Uterus (tissue), 2 donors: ENCODE measurements around the gene NID2.

Source experiments
- POLR2A ChIP-seq, 2 donors: fragments of 450-650 bp; IDR thresholded peaks; one replicate each; pipeline ENCODE4 v1.6.1; 2016; ENCODE audit warnings: antibody characterized with exemption in 2 of 2, mild to moderate bottlenecking in 1 of 2, moderate library complexity in 1 of 2
- TF ChIP-seq, protein P1 (sequence below), 4 experiments: fragments of 200-600 bp in 2 of 4; fragments of 450-650 bp in 2 of 4; sonication (generic) in 2 of 4; IDR thresholded peaks; one replicate each; pipeline ENCODE4 v1.5.1; 2016 to 2019; ENCODE audit warnings: antibody characterized with exemption in 4 of 4, mild to moderate bottlenecking in 2 of 4, moderate library complexity in 1 of 4

DNA sequence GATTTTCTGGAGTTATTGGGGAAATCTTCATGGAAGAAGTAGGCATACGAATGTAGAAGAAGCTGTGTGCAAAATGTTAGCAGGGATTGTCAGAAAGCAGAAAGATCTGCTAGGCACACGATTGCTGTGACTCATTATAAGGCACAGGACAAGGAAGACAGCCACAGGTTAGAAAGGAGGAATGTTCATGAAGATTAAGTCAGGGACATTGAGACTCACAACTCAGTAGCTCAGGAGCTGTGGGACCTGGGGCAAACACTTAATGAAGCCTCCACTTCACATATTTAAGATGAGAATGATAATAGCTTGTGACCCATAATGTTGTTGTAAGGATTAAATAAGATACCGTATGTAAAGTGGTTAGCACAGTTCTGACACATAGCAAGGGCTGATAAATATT is 106.1 kb downstream of the NID2 start:
- TF ChIP-seq, protein P1, sequence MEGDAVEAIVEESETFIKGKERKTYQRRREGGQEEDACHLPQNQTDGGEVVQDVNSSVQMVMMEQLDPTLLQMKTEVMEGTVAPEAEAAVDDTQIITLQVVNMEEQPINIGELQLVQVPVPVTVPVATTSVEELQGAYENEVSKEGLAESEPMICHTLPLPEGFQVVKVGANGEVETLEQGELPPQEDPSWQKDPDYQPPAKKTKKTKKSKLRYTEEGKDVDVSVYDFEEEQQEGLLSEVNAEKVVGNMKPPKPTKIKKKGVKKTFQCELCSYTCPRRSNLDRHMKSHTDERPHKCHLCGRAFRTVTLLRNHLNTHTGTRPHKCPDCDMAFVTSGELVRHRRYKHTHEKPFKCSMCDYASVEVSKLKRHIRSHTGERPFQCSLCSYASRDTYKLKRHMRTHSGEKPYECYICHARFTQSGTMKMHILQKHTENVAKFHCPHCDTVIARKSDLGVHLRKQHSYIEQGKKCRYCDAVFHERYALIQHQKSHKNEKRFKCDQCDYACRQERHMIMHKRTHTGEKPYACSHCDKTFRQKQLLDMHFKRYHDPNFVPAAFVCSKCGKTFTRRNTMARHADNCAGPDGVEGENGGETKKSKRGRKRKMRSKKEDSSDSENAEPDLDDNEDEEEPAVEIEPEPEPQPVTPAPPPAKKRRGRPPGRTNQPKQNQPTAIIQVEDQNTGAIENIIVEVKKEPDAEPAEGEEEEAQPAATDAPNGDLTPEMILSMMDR (IDR thresholded peaks at IDR 0.05), result no peak
- TF ChIP-seq POLR2A (IDR thresholded peaks at IDR 0.05), result no peak
